GM18861 (cell line): ENCODE data around the gene UCKL1.

Source experiments
- ATAC-seq: cut with Tn5 transposase; IDR thresholded peaks from one replicate; pipeline ENCODE4 v1.9.1; 2021; ENCODE audit not compliant: unreplicated experiment

UCKL1 gene

DNA sequence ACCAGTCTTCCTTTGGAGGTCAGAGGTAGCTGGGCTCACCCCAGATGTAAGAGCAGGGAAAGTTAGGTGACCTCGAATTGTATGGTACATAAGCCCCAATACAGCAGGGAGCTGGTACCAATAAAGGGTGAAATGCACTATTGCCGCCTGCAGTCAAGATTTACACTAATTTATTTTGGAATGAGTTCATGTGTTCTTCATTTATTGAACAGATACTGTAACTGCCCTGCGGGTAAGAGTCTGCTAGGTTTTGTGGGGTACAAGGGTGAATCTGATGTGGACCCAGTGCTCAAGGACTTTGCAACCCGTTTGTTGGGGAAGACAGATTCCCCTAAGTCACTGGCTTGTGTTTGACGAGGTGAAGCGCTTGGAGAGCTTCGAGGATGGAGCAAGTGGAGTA, 63.8 kb downstream of the UCKL1 start:
- no peak for ATAC-seq

DNA sequence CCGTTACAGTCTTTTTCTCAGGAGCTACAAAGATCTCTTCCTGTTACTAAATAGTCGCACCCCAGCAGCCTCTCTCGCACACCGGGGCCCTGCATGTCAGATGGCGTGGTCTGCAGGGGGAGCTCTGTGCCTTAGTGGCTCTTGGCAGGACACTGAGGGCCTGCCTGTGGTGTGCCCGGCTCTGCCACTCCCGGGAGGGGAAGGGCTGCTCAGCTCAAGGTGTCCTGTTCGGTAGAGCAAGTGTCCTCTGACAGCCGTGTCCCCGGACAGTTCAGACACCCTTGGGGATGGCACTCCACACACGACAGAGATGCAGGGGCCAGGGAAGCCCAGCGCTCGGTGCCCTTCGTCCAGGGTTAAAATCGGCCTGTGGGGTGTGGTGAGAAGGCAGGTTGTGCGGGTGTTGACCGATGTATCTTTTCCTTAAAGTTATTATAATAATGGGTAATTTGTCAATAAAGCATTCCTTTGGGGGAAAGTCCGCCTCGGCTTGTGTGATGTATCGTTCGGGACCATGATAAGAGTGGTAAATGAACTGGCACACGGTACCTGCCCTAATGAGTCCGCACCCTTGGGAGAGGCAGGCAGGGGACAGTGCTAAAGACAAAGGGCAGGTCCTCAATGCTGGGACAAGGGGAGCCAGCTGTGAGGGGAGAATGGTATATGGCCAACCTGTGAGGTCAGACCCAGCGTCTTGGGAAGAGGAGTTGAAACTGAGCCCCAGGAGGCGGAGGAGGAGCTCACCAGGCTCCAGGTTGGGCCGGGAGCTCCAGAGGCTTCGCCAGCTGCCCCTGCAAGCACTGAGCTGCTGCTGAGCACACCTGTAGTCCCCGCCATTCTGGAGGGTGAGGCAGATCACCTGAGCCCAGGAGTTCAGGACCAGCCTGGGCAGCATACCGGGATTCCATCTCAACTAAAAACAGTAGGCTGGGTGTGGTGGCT, 64.9 kb downstream of the UCKL1 start:
- no peak for ATAC-seq

DNA sequence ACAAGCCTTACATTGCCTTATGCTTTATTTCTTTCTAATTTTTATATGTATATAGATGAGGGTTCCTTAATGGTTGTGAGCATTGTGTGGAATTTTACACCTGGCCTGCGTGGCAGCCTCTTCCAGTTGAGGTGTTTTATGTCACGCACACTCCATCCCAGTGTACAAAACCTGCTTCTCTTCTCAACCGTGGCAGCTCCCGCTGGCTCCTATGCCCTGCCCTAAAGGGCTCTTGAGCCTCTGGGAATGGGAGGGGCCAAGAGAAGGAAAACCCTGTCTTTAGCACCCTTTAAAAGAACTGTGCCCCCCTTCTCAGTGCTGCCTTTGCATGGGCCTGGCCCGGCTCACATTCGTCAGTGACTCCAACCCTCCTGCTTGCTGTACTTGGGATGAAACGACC, 65.6 kb downstream of the UCKL1 start:
- ATAC-seq: no peak

DNA sequence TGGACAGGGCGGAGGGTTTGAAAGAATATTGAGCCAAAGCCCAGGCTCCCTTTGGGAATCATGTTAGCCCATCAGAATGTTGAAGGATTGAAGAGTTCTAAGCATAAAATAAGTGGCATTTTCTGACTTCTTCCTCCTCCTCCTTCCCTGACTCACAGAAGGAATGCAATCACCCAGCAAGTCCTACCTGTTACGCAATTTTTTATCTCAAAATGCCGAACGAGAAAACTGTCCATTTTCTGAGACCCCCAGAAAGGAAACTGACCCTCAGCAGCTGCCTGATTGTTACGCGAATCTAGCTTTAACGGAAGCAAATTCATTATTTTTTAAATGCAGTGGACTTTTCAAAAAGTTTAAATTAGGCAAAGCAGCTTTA, 66.0 kb downstream of the UCKL1 start:
- no peak for ATAC-seq
